Adrenal gland (tissue), 12 donors: ENCODE results near the gene MCF2L. TPM values are rescaled to one million over a fixed set of nuclear protein-coding genes. Genes with fewer than 3 reads are reported as not detected.
"Not testable (repeated sequence)": the region's sequence is repeated elsewhere in the genome, so short reads cannot be mapped to it uniquely, and the experiment has no call there.

Experiments
- DNase-seq, 7 donors: peaks; one replicate each; pipeline ENCODE4 v3.0.0-alpha.2; 2019 to 2020
- H3K27ac ChIP-seq, 5 donors: fragments of 200-600 bp; sonication (generic) in 4 of 5; 1 replicate in 3 of 5; 2 replicates in 2 of 5; pipeline versions ENCODE4 v1.5.1 to v1.8.0; 2016 to 2020; ENCODE audit warnings: mild to moderate bottlenecking in 1 of 5
- H3K27me3 ChIP-seq: fragments of 200-600 bp; 2 replicates; pipeline ENCODE4 v1.8.0; 2021
- H3K36me3 ChIP-seq, 2 donors: fragments of 200-600 bp; replicated peaks in 1 of 2; 1 replicate in 1 of 2; 2 replicates in 1 of 2; pipeline versions ENCODE4 v1.5.1 to v1.8.0; 2018 to 2022
- H3K4me1 ChIP-seq, 2 donors: fragments of 200-600 bp; replicated peaks in 1 of 2; 1 replicate in 1 of 2; 2 replicates in 1 of 2; pipeline versions ENCODE4 v1.5.1 to v1.8.0; 2018 to 2021
- H3K4me3 ChIP-seq, 4 donors: fragments of 200-600 bp; sonication (generic) in 3 of 4; one replicate each; pipeline ENCODE4 v1.5.1; 2016 to 2018
- H3K9me3 ChIP-seq, 3 donors: fragments of 200-600 bp; sonication (generic) in 1 of 3; replicated peaks in 1 of 3; 1 replicate in 2 of 3; 2 replicates in 1 of 3; pipeline versions ENCODE4 v1.5.1 to v1.8.0; 2016 to 2021
- POLR2A ChIP-seq, 2 donors: fragments of 450-650 bp; IDR thresholded peaks; one replicate each; pipeline ENCODE4 v1.6.1; 2017; ENCODE audit warnings: antibody characterized with exemption in 2 of 2, mild to moderate bottlenecking in 2 of 2, moderate library complexity in 1 of 2
- WGBS, 4 donors: extraction: QIAGEN DNeasy Blood & Tissue Kit in 2 of 4; methylation state at CpG; one replicate each; pipeline versions ENCODE4 v1.1.5 to v1.1.7; 2013 to 2017; 5-methylcytosine and 5-hydroxymethylcytosine counted together
- intact Hi-C, 2 donors: fragments of 100-400 bp; cut with DNase I; formaldehyde crosslinking; loops; one replicate each; pipeline versions ENCODE4 v1.14.1 to v1.15.0; 2022 to 2023
- polyA plus RNA-seq, 3 donors: library from polyadenylated mRNA; stranded (reverse); fragments of 200-250 nt in 2 of 3; fragments of 350-450 nt in 1 of 3; fragmentation: Illumina TruSeq in 1 of 3; extraction: RNeasy Lipid Tissue Mini Kit (QIAGEN cat#74804) in 1 of 3; gene quantifications; one replicate each; pipeline ENCODE4 v1.2.3, GENCODE V29; 2013 to 2014
- total RNA-seq, 9 donors: library from RNA; depleted of rRNA in 4 of 9; stranded (reverse); fragments of >200 nt in 4 of 9; fragments of 120-200 nt in 1 of 9; fragmentation: NEBNext Ultra II Directional in 1 of 9; extraction: Animal tissue kit (Norgen Biotek cat#: 25700) in 1 of 9; gene quantifications; one replicate each; pipeline versions ENCODE4 v1.1.0 to v1.2.4, GENCODE V29; 2013 to 2023
- TF ChIP-seq, protein P1 (sequence below), 6 experiments: fragments of 450-650 bp in 4 of 6; fragments of 200-600 bp in 2 of 6; sonication (generic) in 1 of 6; IDR thresholded peaks; 1 replicate in 5 of 6; 2 replicates in 1 of 6; pipeline versions ENCODE4 v1.5.1 to v1.8.0; 2016 to 2021; ENCODE audit warnings: antibody characterized with exemption in 6 of 6, mild to moderate bottlenecking in 2 of 6, moderate library complexity in 1 of 6
- donor health status: healthy with polysubstance abuse.
- donor health status: Bipolar disorder and iron deficiency.
- donor health status: DM: yes; HTN: yes; CAD: no.
- donor health status: DM: no; HTN: no; CAD: no.
- donor health status: DM: no; HTN: no; CAD: no.
- donor health status: DM: yes; HTN: yes; CAD: no.

The MCF2L gene
- total and polyA plus RNA-seq, 12 donors, result 7.6 to 49.0 (median 15.3) TPM

DNA sequence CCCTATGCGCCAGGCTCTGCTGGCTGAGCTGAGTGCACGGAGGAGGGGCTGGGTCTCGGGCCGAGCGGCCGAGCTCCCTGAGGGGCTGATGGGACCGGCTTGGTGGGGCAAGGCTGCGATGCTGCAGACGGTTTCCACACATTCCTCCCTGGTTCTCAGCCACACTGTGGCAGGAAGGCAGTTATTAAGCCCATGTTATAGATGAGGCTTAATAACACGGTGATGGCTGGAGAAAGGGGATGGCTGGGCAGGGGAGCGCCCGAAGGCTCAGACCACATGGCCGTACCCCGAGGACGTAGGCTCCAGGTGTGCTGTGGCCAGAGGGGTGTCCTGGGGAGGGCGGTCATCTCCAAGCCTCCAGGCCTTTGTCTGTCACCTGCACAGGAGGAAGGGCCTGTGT, 58.6 kb downstream of the MCF2L start:
- WGBS, 4 donors, result 60 to 89% (median 81%) methylated on average over 1 to 16 of the region's 16 CpGs
- H3K27me3 ChIP-seq, result no peaks in the 10 kb centered on the region
- no peaks in the 10 kb centered on the region for H3K36me3 ChIP-seq
- peak overlapping the region in 1 of 5 donors; percentile 54 for H3K27ac ChIP-seq
- H3K4me1 ChIP-seq, result no peaks in the 10 kb centered on the region
- DNase-seq, result no peak
- no peak overlapping the region for H3K4me3 ChIP-seq
- H3K9me3 ChIP-seq, result no peaks in the 10 kb centered on the region
- intact Hi-C loops, result no loop called here
- TF ChIP-seq, protein P1, sequence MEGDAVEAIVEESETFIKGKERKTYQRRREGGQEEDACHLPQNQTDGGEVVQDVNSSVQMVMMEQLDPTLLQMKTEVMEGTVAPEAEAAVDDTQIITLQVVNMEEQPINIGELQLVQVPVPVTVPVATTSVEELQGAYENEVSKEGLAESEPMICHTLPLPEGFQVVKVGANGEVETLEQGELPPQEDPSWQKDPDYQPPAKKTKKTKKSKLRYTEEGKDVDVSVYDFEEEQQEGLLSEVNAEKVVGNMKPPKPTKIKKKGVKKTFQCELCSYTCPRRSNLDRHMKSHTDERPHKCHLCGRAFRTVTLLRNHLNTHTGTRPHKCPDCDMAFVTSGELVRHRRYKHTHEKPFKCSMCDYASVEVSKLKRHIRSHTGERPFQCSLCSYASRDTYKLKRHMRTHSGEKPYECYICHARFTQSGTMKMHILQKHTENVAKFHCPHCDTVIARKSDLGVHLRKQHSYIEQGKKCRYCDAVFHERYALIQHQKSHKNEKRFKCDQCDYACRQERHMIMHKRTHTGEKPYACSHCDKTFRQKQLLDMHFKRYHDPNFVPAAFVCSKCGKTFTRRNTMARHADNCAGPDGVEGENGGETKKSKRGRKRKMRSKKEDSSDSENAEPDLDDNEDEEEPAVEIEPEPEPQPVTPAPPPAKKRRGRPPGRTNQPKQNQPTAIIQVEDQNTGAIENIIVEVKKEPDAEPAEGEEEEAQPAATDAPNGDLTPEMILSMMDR (IDR thresholded peaks at IDR 0.05), result no peak
- no peak for TF ChIP-seq POLR2A (IDR thresholded peaks at IDR 0.05)

DNA sequence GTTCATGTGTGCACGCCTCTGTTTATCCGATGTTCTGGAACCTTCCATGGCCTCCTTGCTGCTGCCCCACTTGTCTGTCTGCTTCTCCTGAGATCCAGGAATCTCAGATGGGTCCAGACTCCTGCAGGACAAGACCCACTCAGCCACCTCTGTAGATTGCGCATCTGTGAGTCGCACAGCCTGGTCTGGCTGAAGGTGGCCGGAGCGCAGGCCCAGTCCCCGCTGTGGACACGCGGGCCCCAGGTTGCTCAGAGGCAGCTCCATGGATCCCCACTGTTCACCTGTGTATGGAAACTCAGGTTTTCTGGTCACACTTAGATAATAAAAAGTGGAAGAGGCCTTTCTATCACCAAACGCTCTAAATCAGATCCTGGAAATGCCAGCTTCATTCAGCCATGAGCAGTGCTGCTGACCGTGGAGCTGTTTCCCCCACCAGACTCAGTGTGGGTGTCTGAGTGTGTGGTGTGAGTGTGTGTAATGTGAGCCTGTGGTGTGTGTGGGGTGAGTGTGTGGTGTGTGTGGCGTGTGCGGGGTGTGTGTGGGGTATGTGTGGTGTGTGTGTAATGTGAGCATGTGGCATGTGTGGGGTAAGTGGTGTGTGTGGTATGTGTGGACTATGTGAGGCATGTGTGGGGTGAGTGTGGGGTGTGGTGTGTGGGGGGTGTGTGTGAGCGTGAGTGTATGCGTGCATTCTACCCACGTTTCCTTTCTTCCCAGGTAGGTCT, 59.5 kb downstream of the MCF2L start:
- no peak overlapping the region for H3K4me3 ChIP-seq
- H3K9me3 ChIP-seq, result no peaks in the 10 kb centered on the region
- H3K36me3 ChIP-seq, result no peaks in the 10 kb centered on the region
- 80 to 86% (median 82%) methylated on average over 16 of the region's 16 CpGs for WGBS, 4 donors
- TF ChIP-seq, protein P1 (IDR thresholded peaks at IDR 0.05), result no peak
- no peak for TF ChIP-seq POLR2A (IDR thresholded peaks at IDR 0.05)
- no peak overlapping the region for H3K27ac ChIP-seq
- no peak for DNase-seq
- no peaks in the 10 kb centered on the region for H3K27me3 ChIP-seq
- H3K4me1 ChIP-seq, result no peaks in the 10 kb centered on the region
- intact Hi-C loops, result no loop called here

GRCh38 chr13:113029061-113029445, 60.0 kb downstream of the MCF2L start:
- Histone ChIP-seq H3K9me3 (no peaks in the 10 kb centered on the region), H3K27ac (no peak overlapping the region), H3K27me3 (no peaks in the 10 kb centered on the region), H3K4me1 (no peaks in the 10 kb centered on the region), H3K36me3 (no peaks in the 10 kb centered on the region), H3K4me3 (no peak overlapping the region)
- DNase-seq, result no peak
- intact Hi-C loops, result no loop called here
- 69 to 80% (median 70%) methylated on average over 5 to 10 of the region's 10 CpGs for WGBS, 4 donors
- no peak for TF ChIP-seq POLR2A (IDR thresholded peaks at IDR 0.05)
- TF ChIP-seq, protein P1 (IDR thresholded peaks at IDR 0.05), result no peak

GRCh38 chr13:113029487-113030258, 60.7 kb downstream of the MCF2L start:
- 35 to 63% (median 46%) methylated on average over 12 to 23 of the region's 23 CpGs for WGBS, 4 donors
- Histone ChIP-seq H3K9me3 (no peaks in the 10 kb centered on the region), H3K4me1 (no peaks in the 10 kb centered on the region), H3K27ac (no peak overlapping the region), H3K4me3 (no peak overlapping the region), H3K36me3 (no peaks in the 10 kb centered on the region), H3K27me3 (no peaks in the 10 kb centered on the region)
- no peak for TF ChIP-seq POLR2A (IDR thresholded peaks at IDR 0.05)
- TF ChIP-seq, protein P1 (IDR thresholded peaks at IDR 0.05), result peak; percentile 50 to 69 (median 65)
- intact Hi-C loops, result loop anchor here (5.0 to 10.0 kb wide), 3 partner anchors 87 to 368 kb away; no protein-coding TSS in a partner anchor
- peak in 2 of 7 donors; percentile 34 to 50 for DNase-seq

- WGBS, 4 donors, result 71 to 88% (median 77%) methylated on average over 1 to 38 of the region's 38 CpGs
- not testable (repeated sequence) for H3K27me3 ChIP-seq, H3K36me3 ChIP-seq, H3K4me1 ChIP-seq, H3K4me3 ChIP-seq, H3K27ac ChIP-seq, DNase-seq, H3K9me3 ChIP-seq
- intact Hi-C loops, result loop anchor here (5.0 to 10.0 kb wide), 3 partner anchors 88 to 367 kb away; no protein-coding TSS in a partner anchor
These were observed 61.2 kb downstream of the MCF2L start for GRCh38 chr13:113030259-113030640.
